Measurements from ENCODE around the gene SERPINB11.

- TF ChIP-seq CTCF (conservative IDR thresholded peaks at IDR 0.05; ENCODE audit: low read length) (no peak), EZH2phosphoT487 (IDR thresholded peaks at IDR 0.05; ENCODE audit: borderline replicate concordance, low read depth, low read length) (no peak)
Measured at GRCh38 chr18:63757541-63757940, 54.8 kb downstream of the SERPINB11 start.

Measured in OCI-LY7 (cell line).